Measurements from ENCODE around the gene TCF12.

The TCF12 gene

DNA sequence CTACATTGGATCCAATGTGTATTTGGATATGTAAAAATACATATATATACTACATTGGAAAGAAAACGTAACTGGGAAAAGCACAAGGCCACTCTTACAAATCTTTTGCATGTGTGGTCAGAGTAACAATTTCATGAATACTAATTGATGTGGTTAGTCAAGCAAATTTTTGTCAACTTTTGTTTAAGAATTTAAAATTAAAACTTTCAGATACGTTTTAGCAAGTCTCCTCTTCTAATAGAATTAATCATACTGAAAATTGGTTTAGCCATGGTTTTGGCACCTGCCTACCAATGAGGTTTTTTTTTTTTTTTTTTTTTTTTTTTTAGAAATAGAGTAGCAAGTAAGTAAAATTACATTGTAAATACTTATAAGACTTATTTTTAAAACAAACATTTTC is 304.9 kb downstream of the TCF12 start:
- H3K4me1 Mint-ChIP-seq = no peaks in the 10 kb centered on the region
- no peak for ATAC-seq
- no peak overlapping the region for H3K27ac Mint-ChIP-seq
- H3K9me3 Mint-ChIP-seq = no peaks in the 10 kb centered on the region
- no peak for DNase-seq (ENCODE audit: low spot score in 2 of 2)
- no peaks in the 10 kb centered on the region for H3K36me3 Mint-ChIP-seq
- H3K4me3 Mint-ChIP-seq = no peak overlapping the region

DNA sequence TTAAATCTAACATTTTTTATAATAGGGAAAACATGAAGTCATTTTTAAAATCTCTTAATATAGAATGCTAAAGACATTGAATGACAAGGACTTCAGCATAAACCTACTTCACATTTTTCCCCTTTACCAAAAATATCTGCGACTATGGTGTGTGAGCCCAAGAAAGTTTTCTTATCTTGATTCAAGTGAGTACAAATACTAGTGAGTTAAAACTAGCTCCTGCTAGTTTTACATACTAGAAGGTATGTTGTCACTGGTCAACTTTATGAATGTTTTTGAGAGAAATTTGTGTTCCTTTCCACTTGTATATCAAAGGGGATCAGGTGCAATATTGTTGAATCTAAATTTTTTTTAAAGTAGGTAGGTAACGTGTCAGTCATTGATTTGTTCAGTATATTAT is 305.4 kb downstream of the TCF12 start:
- ATAC-seq = no peak
- H3K4me1 Mint-ChIP-seq = peaks cover 3% of the 10 kb centered on the region
- H3K36me3 Mint-ChIP-seq = no peaks in the 10 kb centered on the region
- no peak overlapping the region for H3K27ac Mint-ChIP-seq
- no peak overlapping the region for H3K4me3 Mint-ChIP-seq
- DNase-seq (ENCODE audit: low spot score in 2 of 2) = no peak
- H3K9me3 Mint-ChIP-seq = no peaks in the 10 kb centered on the region

DNA sequence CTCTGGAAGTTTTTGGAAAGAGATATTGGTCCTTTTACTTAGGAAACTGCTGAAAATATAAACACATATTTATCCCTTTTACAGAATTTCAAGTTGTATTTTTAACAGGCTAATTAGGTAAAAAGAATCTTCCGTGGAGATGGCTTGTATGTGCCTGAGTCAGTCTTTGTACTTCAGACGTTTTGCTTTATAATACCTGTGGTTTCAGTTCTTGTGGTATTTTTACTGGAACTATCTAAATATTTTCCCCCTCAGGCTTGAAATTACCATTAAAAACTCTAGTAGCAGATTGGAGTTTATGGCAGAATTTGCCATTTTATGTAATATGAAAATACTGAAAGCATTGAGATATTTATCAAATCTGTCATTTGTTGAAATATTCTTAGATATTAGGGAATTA is 306.2 kb downstream of the TCF12 start:
- no peaks in the 10 kb centered on the region for H3K9me3 Mint-ChIP-seq
- H3K36me3 Mint-ChIP-seq = no peaks in the 10 kb centered on the region
- no peak overlapping the region for H3K27ac Mint-ChIP-seq
- DNase-seq (ENCODE audit: low spot score in 2 of 2) = no peak
- ATAC-seq = no peak
- no peak overlapping the region for H3K4me3 Mint-ChIP-seq
- peaks cover 6% of the 10 kb centered on the region for H3K4me1 Mint-ChIP-seq

DNA sequence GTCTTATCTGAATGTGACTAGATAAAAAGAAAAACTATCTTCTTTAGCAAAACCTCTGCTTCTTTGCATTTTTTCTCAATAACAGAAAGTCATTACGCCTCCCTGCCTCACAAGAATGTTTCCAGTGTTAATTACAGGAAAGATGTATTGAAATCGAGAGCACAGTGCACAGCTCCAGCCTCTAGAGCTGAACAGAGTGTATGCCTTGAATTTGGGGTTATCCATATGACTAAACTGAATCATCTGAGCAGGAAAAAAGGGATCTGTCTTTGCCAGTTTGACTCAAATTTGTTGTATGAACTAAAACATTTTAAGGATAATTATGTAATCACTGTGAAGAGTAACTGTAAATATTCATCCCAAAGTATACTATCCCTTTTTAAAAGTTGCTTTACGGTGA is 308.7 kb downstream of the TCF12 start:
- ATAC-seq (no peak), DNase-seq (ENCODE audit: low spot score in 2 of 2) (no peak)
- peaks cover 6% of the 10 kb centered on the region for H3K4me1 Mint-ChIP-seq
- H3K9me3 Mint-ChIP-seq = no peaks in the 10 kb centered on the region
- H3K36me3 Mint-ChIP-seq = peaks cover 5% of the 10 kb centered on the region
- H3K4me3 Mint-ChIP-seq = no peak overlapping the region
- no peak overlapping the region for H3K27ac Mint-ChIP-seq

DNA sequence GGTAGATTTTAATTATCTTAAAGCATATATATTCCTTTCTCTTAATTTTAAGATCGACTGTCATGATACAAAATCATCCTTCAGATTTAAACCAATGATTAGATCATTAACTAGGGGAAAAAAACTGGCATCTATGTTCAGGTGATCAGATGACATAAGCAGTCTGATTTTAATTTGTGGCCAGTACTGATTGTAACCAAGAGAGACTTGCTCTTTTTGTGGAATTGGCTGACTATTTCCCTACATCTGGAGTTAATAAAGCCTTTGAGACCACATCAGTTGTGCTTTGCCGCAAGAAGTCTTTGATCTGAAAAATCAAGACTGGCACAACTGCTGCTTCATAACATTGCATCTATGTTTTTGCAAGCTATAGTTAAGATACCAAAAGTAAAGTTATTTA is 309.5 kb downstream of the TCF12 start:
- Mint-ChIP-seq H3K27ac (no peak overlapping the region), H3K9me3 (no peaks in the 10 kb centered on the region), H3K4me3 (no peak overlapping the region), H3K36me3 (peaks cover 12% of the 10 kb centered on the region), H3K4me1 (peaks cover 6% of the 10 kb centered on the region)
- no peak for ATAC-seq
- DNase-seq (ENCODE audit: low spot score in 2 of 2) = no peak

DNA sequence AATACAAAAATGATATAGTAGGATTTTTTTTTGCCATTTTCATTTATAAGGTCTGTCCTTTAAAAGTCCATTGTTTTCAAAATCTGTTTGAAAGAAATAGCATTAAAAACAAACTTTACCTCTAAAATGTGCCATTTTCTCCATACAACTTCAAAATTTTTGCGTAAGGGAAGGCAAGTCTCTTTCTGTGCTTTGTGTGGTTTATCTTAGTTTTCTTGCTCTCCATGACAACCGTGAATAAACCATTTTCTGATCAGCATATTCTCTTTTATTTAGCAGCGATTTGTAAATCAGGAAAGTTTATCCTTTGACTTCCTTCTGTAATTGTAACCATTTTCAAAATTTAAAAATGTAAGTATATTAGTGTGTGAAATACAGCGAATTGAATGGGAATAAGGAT is 310.0 kb downstream of the TCF12 start:
- ATAC-seq = no peak
- Mint-ChIP-seq H3K36me3 (peaks cover 17% of the 10 kb centered on the region), H3K4me1 (peaks cover 6% of the 10 kb centered on the region), H3K27ac (no peak overlapping the region), H3K4me3 (no peak overlapping the region), H3K9me3 (no peaks in the 10 kb centered on the region)
- DNase-seq (ENCODE audit: low spot score in 2 of 2) = no peak

DNA sequence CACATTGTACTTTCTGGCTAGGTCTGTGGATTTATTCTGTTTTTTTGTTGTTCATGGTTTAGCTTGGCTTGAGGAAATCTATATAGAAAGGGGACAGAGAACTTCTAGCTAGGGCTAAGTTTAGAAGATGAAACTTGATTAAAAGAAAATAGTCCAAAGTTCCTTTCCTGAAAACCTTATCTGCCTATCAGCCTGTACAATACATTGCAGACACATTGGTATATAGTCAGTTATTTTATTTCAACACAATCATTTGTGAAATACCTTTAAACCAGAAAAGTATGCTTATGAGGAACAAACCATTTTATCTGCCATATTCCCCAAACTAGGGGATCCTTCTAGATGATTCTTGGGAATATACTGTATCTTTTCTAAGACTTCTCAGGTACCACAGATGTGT is 310.6 kb downstream of the TCF12 start:
- Mint-ChIP-seq H3K9me3 (no peaks in the 10 kb centered on the region), H3K27ac (no peak overlapping the region), H3K4me3 (no peak overlapping the region), H3K36me3 (peaks cover 24% of the 10 kb centered on the region), H3K4me1 (peaks cover 6% of the 10 kb centered on the region)
- no peak for ATAC-seq
- DNase-seq (ENCODE audit: low spot score in 2 of 2) = no peak

DNA sequence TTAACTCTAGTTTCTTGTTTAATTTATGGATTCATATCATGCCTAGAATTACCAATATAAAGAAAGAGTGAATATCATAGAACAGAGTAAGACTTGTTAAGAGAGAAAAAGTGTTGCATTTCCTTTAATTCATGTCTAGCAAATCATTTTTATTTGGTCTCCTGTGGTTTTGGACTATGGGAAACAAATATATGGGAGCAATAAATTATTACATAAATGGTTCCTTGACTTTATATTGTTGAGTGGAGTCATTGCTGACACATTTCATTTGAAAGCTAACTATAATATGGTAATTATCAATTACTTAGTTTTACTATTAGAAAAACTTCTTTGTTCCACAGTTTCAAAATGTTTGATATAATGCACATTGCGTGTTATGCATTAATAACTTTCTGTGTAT is 313.1 kb downstream of the TCF12 start:
- no peak for ATAC-seq
- Mint-ChIP-seq H3K4me1 (peaks cover 6% of the 10 kb centered on the region), H3K9me3 (no peaks in the 10 kb centered on the region), H3K27ac (no peak overlapping the region), H3K4me3 (no peak overlapping the region), H3K36me3 (peaks cover 34% of the 10 kb centered on the region)
- no peak for DNase-seq (ENCODE audit: low spot score in 2 of 2)

DNA sequence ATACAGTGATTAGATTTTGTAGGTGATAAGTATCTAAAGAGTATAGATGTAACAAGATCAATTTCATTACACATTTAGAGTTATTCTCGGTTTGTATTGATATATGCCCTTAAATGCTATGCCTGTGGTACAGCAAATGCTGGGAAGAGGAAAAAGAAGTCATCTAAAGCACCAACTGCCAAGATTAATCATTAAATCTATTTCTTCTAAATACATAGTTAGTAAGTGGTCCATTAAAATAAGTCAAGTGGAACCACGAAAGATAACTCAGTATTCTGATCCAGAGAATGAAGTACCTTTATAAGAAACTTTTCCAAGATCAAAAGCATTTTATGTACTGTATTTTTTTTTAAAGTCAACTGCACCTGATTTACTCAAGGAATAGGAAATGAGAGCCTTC is 315.7 kb downstream of the TCF12 start:
- DNase-seq (ENCODE audit: low spot score in 2 of 2) (no peak), ATAC-seq (no peak)
- no peak overlapping the region for H3K4me3 Mint-ChIP-seq
- H3K9me3 Mint-ChIP-seq = no peaks in the 10 kb centered on the region
- H3K27ac Mint-ChIP-seq = no peak overlapping the region
- no peaks in the 10 kb centered on the region for H3K4me1 Mint-ChIP-seq
- peaks cover 34% of the 10 kb centered on the region for H3K36me3 Mint-ChIP-seq

DNA sequence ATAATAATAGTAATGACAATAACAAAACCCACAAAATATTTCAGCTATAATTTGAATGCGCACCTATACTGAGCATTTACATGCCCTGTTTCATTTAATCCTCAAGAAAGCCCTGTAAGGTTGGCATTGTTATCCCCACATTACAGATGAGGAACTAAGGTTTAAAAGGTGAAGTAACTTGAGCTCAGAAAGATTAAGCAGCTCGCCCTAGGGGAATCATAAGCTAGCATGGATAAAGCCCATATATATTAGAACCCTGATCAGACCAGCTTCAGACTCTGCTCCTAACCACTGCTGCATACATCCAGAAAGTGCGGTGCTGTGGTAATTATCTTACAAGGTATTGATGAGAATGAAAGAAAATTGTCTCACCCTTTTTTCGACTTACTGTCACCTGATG is 316.7 kb downstream of the TCF12 start:
- DNase-seq (ENCODE audit: low spot score in 2 of 2) = no peak
- Mint-ChIP-seq H3K4me3 (no peak overlapping the region), H3K9me3 (no peaks in the 10 kb centered on the region), H3K27ac (no peak overlapping the region), H3K36me3 (peaks cover 40% of the 10 kb centered on the region), H3K4me1 (no peaks in the 10 kb centered on the region)
- no peak for ATAC-seq

DNA sequence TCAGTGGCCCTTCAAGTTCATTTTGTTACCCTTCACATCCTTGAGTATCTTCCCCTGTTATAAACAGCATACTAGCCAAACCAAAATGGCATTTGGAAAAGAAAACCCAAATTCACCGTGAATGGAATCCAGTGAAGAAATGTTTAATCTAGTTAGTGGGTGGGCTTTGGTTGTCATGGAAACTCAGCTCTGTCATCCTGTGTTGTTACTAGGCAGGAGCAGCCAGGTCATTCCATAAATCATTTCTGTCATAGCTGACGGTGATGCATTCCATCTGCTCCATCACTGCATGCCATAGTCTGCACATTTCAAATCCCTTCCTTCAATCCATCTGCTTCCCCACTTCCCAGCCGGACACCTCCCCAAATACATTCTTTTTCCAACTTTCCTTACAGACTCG is 317.4 kb downstream of the TCF12 start:
- H3K4me1 Mint-ChIP-seq = no peaks in the 10 kb centered on the region
- no peak overlapping the region for H3K4me3 Mint-ChIP-seq
- no peak for DNase-seq (ENCODE audit: low spot score in 2 of 2)
- no peak for ATAC-seq
- no peaks in the 10 kb centered on the region for H3K9me3 Mint-ChIP-seq
- H3K36me3 Mint-ChIP-seq = peaks cover 45% of the 10 kb centered on the region
- no peak overlapping the region for H3K27ac Mint-ChIP-seq

DNA sequence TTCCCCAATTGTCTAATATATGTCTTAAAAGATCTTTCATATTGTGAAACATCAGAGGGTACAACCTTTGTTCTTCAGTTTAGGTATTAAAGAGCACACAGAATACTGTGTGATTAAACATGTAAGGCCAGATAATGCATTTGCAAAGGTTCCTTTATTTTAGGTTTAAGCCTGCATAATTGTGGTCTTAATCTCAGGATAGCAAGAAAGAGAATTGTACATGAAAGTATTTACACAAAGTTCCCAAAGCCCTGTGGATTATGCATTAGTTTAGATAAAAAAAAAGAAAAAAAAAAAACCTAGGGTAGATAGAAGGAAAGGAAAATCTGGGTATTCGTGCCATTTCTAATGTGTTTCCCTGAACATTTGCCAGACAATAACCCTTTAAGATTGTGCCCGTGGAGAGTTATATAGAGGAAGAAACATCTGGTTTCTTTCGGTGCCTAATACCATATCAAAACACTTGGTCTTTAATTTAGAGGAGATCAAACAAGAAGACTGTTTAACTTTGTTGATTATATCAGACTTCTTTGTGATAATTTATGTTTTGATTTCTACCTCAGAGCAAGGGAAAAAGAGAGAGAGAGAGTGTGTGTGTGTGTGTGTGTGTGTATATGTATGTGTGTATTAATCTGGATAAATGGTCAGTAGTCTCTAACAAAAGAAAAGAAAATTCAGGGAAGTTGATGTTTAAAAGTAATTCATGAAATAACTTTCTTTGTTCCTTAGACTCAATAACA is 318.3 kb downstream of the TCF12 start:
- no peaks in the 10 kb centered on the region for H3K9me3 Mint-ChIP-seq
- H3K27ac Mint-ChIP-seq = no peak overlapping the region
- peaks cover 46% of the 10 kb centered on the region for H3K36me3 Mint-ChIP-seq
- H3K4me3 Mint-ChIP-seq = no peak overlapping the region
- ATAC-seq = no peak
- no peaks in the 10 kb centered on the region for H3K4me1 Mint-ChIP-seq
- no peak for DNase-seq (ENCODE audit: low spot score in 2 of 2)

DNA sequence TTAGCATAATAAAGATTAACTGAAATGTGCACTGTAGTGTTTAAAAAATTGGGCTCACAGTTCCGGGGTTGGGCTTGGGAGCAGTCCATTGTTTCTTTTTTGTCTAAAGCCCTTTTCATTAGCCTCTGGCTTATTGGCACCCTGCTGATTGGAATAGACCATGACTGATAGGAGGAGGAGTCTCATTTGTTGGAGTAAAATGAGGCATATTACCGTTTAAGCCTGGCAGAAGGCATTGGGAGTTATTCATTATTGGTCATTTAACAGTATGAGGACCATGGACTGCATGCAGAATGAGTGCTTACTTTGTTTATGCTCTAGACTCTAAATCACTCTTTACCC is 318.8 kb downstream of the TCF12 start:
- H3K4me3 Mint-ChIP-seq = no peak overlapping the region
- ATAC-seq = no peak
- H3K27ac Mint-ChIP-seq = no peak overlapping the region
- H3K36me3 Mint-ChIP-seq = peaks cover 41% of the 10 kb centered on the region
- no peaks in the 10 kb centered on the region for H3K4me1 Mint-ChIP-seq
- H3K9me3 Mint-ChIP-seq = no peaks in the 10 kb centered on the region
- DNase-seq (ENCODE audit: low spot score in 2 of 2) = no peak

DNA sequence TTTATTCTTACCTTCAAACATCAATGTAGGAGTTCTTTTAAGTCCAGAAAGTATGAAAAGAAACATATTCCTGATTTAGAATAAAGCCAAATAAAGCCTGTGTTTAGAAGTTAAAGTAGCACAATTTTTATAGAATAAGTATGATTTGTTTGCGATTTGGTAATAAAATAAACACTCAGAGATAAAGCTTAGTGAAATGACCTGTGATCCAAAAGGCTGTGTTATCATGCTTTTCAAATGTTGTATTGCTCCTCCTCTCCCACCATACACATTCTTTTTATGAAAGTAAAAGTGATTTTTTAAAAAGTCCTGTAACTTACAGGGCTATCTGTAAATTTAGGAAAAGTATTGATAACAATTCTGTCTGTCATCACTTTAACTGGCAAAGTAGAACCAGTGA is 319.2 kb downstream of the TCF12 start:
- no peak overlapping the region for H3K4me3 Mint-ChIP-seq

DNA sequence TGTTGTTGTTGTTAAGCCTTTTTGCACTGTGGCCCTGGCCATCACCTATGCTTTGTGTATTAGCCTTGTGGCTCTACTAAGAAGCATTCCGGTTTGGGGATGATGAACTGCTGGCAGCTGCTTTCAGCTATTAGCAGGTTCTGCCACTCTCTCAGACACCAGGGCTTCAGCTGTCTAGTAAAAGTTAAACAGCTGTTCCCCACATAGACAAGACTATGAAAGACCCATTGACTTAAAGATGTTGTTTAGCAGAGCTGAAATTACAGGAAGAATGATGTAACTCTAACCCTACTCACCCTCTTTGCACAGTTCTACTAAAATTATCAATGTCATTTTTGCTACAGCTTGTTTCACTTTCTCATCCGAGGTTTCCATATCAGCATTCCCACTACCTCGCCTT is 326.7 kb downstream of the TCF12 start:
- Mint-ChIP-seq H3K9me3 (no peaks in the 10 kb centered on the region), H3K36me3 (peaks cover 55% of the 10 kb centered on the region), H3K27ac (peak overlapping the region; percentile 29), H3K4me3 (no peak overlapping the region), H3K4me1 (peaks cover 7% of the 10 kb centered on the region)
- no peak for ATAC-seq
- no peak for DNase-seq (ENCODE audit: low spot score in 2 of 2)

More for the DNA sequence above, 319.2 kb downstream of the TCF12 start:
- ATAC-seq = no peak
- no peaks in the 10 kb centered on the region for H3K9me3 Mint-ChIP-seq
- H3K36me3 Mint-ChIP-seq = peaks cover 37% of the 10 kb centered on the region
- DNase-seq (ENCODE audit: low spot score in 2 of 2) = no peak
- H3K27ac Mint-ChIP-seq = no peak overlapping the region
- H3K4me1 Mint-ChIP-seq = no peaks in the 10 kb centered on the region

DNA sequence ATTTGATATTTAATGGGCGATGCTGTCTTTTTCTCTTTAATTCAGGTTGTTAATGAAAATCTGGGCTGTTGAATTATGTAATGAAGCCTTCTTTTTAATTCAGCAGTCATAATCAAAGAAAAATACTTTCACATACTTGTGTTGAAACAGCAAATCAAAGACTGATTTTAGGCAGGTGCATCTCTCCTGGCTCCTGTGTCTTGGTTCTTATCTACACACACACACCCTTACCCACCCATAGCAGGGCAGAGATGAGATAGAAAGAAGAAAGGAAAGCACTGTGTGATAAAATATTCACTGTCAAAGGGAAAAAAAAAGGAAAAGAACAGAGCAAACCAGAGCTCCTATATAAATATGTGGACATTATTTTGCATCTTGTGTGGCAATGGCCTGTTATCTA is 327.3 kb downstream of the TCF12 start:
- peaks cover 51% of the 10 kb centered on the region for H3K36me3 Mint-ChIP-seq
- peak overlapping the region; percentile 29 for H3K27ac Mint-ChIP-seq
- ATAC-seq (no peak), DNase-seq (ENCODE audit: low spot score in 2 of 2) (no peak)
- H3K9me3 Mint-ChIP-seq = no peaks in the 10 kb centered on the region
- H3K4me3 Mint-ChIP-seq = no peak overlapping the region
- H3K4me1 Mint-ChIP-seq = peaks cover 7% of the 10 kb centered on the region

DNA sequence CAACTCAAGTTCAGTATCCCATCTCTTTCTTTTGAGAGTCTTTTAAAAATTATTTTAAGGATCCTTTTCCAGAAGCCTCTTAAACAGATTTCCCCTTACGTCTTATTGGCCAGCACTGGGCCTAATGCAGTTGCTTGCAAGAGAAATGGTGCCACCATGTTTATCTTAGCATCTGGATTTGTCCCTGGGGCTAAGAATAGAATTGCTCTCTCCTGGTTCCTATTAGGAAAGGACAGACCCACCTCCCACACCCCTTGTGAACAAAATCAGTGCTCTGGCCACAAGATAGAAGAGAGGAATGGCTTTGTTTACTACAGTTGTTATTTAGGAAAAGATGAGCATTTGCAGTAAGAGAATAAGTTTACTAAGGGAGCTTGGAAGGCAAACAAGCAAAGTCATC is 329.6 kb downstream of the TCF12 start:
- no peak for DNase-seq (ENCODE audit: low spot score in 2 of 2)
- no peak for ATAC-seq
- H3K4me1 Mint-ChIP-seq = peaks cover 7% of the 10 kb centered on the region
- H3K36me3 Mint-ChIP-seq = peaks cover 59% of the 10 kb centered on the region
- no peak overlapping the region for H3K27ac Mint-ChIP-seq
- no peak overlapping the region for H3K4me3 Mint-ChIP-seq
- H3K9me3 Mint-ChIP-seq = no peaks in the 10 kb centered on the region

Data from stimulated activated effector memory CD8-positive, alpha-beta T cell treated with anti-CD3 and anti-CD28 coated beads, Interleukin-12 subunit alpha, Interleukin-12 subunit beta, amount 100 ng/mL, for 72 hours (primary cell).